ENCODE measurements around the gene PIK3R1. TPM values are rescaled to one million over a fixed set of nuclear protein-coding genes. Genes with fewer than 3 reads are reported as not detected.

Gene PIK3R1
- total RNA-seq, 1 donor from 2014 or later: 24.2 TPM

DNA sequence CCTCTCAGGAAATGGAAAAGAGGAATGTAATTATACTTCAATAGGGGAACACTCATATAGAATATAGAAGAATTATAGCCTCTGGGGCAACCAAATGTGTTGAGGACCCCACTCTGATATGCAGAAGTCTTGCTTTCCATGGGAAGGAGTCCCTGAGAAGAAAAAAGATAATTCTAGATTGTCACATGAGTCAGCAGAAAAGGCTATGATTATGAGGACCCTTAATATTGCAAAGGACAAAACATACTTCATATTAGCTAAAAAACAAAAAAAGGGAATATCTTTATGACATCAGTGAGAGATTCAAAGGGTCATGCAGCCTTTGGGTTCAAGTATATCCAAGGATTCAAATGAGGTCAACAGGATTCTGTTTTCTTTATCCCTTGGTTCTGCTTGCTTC, 119.5 kb downstream of the PIK3R1 start:
- peaks cover 5% of the 10 kb centered on the region for H3K9me3 Mint-ChIP-seq
- H3K4me1 ChIP-seq: peaks cover 5% of the 10 kb centered on the region
- no peaks in the 10 kb centered on the region for H3K36me3 ChIP-seq
- H3K4me1 Mint-ChIP-seq: peaks cover 6% of the 10 kb centered on the region
- no peak overlapping the region for H3K27ac Mint-ChIP-seq
- H3K27me3 Mint-ChIP-seq (ENCODE audit: insufficient read depth, low read depth): no peaks in the 10 kb centered on the region
- H3K27ac ChIP-seq: no peak overlapping the region
- no peak overlapping the region for H3K9ac ChIP-seq
- no peak for TF ChIP-seq EZH2 (IDR thresholded peaks at IDR 0.05)
- no peak for TF ChIP-seq EZH2phosphoT487 (IDR thresholded peaks at IDR 0.05)
- TF ChIP-seq, protein P1, sequence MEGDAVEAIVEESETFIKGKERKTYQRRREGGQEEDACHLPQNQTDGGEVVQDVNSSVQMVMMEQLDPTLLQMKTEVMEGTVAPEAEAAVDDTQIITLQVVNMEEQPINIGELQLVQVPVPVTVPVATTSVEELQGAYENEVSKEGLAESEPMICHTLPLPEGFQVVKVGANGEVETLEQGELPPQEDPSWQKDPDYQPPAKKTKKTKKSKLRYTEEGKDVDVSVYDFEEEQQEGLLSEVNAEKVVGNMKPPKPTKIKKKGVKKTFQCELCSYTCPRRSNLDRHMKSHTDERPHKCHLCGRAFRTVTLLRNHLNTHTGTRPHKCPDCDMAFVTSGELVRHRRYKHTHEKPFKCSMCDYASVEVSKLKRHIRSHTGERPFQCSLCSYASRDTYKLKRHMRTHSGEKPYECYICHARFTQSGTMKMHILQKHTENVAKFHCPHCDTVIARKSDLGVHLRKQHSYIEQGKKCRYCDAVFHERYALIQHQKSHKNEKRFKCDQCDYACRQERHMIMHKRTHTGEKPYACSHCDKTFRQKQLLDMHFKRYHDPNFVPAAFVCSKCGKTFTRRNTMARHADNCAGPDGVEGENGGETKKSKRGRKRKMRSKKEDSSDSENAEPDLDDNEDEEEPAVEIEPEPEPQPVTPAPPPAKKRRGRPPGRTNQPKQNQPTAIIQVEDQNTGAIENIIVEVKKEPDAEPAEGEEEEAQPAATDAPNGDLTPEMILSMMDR (IDR thresholded peaks at IDR 0.05): no peak
- H3K9me3 ChIP-seq (ENCODE audit: low read depth): no peaks in the 10 kb centered on the region
- no peak overlapping the region for H2AFZ ChIP-seq (replicated peaks)
- H4K20me1 ChIP-seq (ENCODE audit: low read depth): no peaks in the 10 kb centered on the region
- H3K4me3 Mint-ChIP-seq: no peak overlapping the region
- H3F3A ChIP-seq (ENCODE audit: low read depth): no peaks in the 10 kb centered on the region
- no peak overlapping the region for H3K4me3 ChIP-seq
- no peaks in the 10 kb centered on the region for H3K36me3 Mint-ChIP-seq
- H3K4me2 ChIP-seq: no peak overlapping the region
- no peak for DNase-seq (ENCODE audit: low spot score)
- H3K27me3 ChIP-seq: no peaks in the 10 kb centered on the region
- no peaks in the 10 kb centered on the region for H3K79me2 ChIP-seq (ENCODE audit: low read depth)

DNA sequence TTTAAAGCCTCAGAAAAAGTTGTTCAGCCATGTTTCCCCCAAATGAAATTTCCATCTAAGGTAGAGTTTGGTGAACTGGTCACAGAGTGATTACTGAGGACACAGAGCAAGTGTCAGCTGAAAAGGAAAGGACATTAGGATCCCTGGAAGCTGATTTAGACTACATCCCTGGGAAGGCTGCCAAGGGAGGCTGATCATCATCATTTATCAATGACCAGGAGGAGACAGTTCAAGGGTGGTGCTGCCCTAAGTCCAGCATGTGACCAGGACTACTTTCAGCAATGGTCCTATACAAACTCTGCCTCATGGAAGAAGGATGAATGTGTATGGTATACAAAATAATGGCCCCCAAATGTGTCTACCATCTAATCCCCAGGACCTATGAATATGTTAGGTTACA, 120.6 kb downstream of the PIK3R1 start:
- H3K4me2 ChIP-seq: no peak overlapping the region
- TF ChIP-seq, protein P1 (IDR thresholded peaks at IDR 0.05): no peak
- Mint-ChIP-seq H3K27me3 (ENCODE audit: insufficient read depth, low read depth) (no peaks in the 10 kb centered on the region), H3K27ac (no peak overlapping the region), H3K4me3 (no peak overlapping the region), H3K9me3 (peaks cover 5% of the 10 kb centered on the region), H3K4me1 (peaks cover 13% of the 10 kb centered on the region), H3K36me3 (no peaks in the 10 kb centered on the region)
- peaks cover 5% of the 10 kb centered on the region for H3K4me1 ChIP-seq
- H3K36me3 ChIP-seq: no peaks in the 10 kb centered on the region
- H4K20me1 ChIP-seq (ENCODE audit: low read depth): no peaks in the 10 kb centered on the region
- no peak for DNase-seq (ENCODE audit: low spot score)
- H3K27me3 ChIP-seq: no peaks in the 10 kb centered on the region
- no peaks in the 10 kb centered on the region for H3K79me2 ChIP-seq (ENCODE audit: low read depth)
- no peak overlapping the region for H3K9ac ChIP-seq
- H2AFZ ChIP-seq (replicated peaks): no peak overlapping the region
- H3K9me3 ChIP-seq (ENCODE audit: low read depth): no peaks in the 10 kb centered on the region
- H3K27ac ChIP-seq: no peak overlapping the region
- H3K4me3 ChIP-seq: no peak overlapping the region
- no peaks in the 10 kb centered on the region for H3F3A ChIP-seq (ENCODE audit: low read depth)

DNA sequence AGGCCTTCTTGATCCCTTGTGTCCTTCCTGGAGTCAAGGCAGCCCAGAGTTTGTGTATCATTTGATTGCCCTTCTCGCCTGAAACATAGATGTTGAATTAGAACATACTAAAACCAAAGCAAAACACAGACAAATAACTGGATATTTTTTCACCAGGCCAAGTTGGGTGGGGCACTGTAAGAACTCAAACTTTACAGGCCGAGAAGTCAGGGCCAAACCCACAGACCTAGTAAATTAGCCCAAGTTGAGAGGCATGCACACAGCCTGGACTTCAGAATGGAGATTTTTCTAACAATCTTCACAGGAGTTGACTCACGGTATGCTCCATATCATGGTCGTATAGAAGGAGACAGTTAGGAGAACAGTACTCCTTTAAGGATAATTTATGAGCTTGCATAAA, 121.7 kb downstream of the PIK3R1 start:
- no peak overlapping the region for H3K27ac Mint-ChIP-seq
- no peak overlapping the region for H2AFZ ChIP-seq (replicated peaks)

More for the DNA sequence above, 121.7 kb downstream of the PIK3R1 start:
- no peak overlapping the region for H3K4me3 ChIP-seq
- H3F3A ChIP-seq (ENCODE audit: low read depth): no peaks in the 10 kb centered on the region
- no peak overlapping the region for H3K4me2 ChIP-seq
- H3K4me1 ChIP-seq: peaks cover 5% of the 10 kb centered on the region
- Mint-ChIP-seq H3K36me3 (no peaks in the 10 kb centered on the region), H3K27me3 (ENCODE audit: insufficient read depth, low read depth) (no peaks in the 10 kb centered on the region), H3K9me3 (peaks cover 5% of the 10 kb centered on the region), H3K4me1 (peaks cover 14% of the 10 kb centered on the region), H3K4me3 (no peak overlapping the region)
- no peaks in the 10 kb centered on the region for H3K79me2 ChIP-seq (ENCODE audit: low read depth)
- no peaks in the 10 kb centered on the region for H3K36me3 ChIP-seq
- H3K9ac ChIP-seq: no peak overlapping the region
- no peak for DNase-seq (ENCODE audit: low spot score)
- no peaks in the 10 kb centered on the region for H3K9me3 ChIP-seq (ENCODE audit: low read depth)
- no peak for TF ChIP-seq EZH2phosphoT487 (IDR thresholded peaks at IDR 0.05)
- TF ChIP-seq EZH2 (IDR thresholded peaks at IDR 0.05): no peak
- TF ChIP-seq, protein P1 (IDR thresholded peaks at IDR 0.05): no peak
- H4K20me1 ChIP-seq (ENCODE audit: low read depth): no peaks in the 10 kb centered on the region
- no peaks in the 10 kb centered on the region for H3K27me3 ChIP-seq
- H3K27ac ChIP-seq: no peak overlapping the region

Measured in neural progenitor cell (in vitro differentiated cells).